HepG2 (cell line): ENCODE measurements around the gene MBOAT7. TPM values are rescaled to one million over a fixed set of nuclear protein-coding genes. Genes with fewer than 3 reads are reported as not detected.
A peak's percentile ranks its signal among the peaks of the same experiment; 100 is the strongest.

Experiments
- ATAC-seq: fragments of 200-7000 bp; cut with Tn5 transposase; 3 replicates; pipeline ENCODE4 v1.9.1; 2020; ENCODE audit warnings: mild to moderate bottlenecking, moderate library complexity
- BruUV-seq: library from RNA; stranded (reverse); fragments of 400-500 nt; replicated peaks from 2 replicates; lab custom pipeline; 2021; lab: Mats Ljungman, UMichigan
- CTCF ChIA-PET: fragments of 300-600 bp; formaldehyde crosslinking; extraction: SDS; loops from one replicate; lab custom pipeline; 2021; ENCODE audit warnings: low total read pairs, inconsistent platforms, low intra/inter-chr PET ratio; lab: Yijun Ruan, JAX
- POLR2A ChIA-PET: fragments of 350-600 bp; sonication (Branson Sonifier 250); formaldehyde crosslinking; loops from one replicate; lab custom pipeline; 2020; ENCODE audit warnings: antibody characterized with exemption, inconsistent platforms; lab: Yijun Ruan, JAX
- DNase-seq: peaks from one replicate; pipeline ENCODE4 v3.0.0-alpha.2; 2015; ENCODE audit warnings: low spot score
- FAIRE-seq: peaks from 3 replicates; lab custom pipeline; 2011; peaks lifted over from hg19 to GRCh38; lab: Jason Lieb, UNC
- H2AFZ ChIP-seq: one replicate; pipeline ENCODE4 v1.6.1; 2011; ENCODE audit warnings: low read length, inconsistent platforms
- H3K27ac ChIP-seq: fragments of 300-600 bp; 3 replicates; pipeline ENCODE4 v1.8.0; 2011; ENCODE audit warnings: mixed run types, mild to moderate bottlenecking, mixed read lengths, low read length, inconsistent platforms; ENCODE audit not compliant: insufficient read depth; ENCODE audit errors: extremely low read length
- H3K27me3 ChIP-seq, 2 experiments: fragments of 200-600 bp in 1 of 2; 2 replicates in 1 of 2; 3 replicates in 1 of 2; pipeline versions ENCODE4 v1.6.0 to v1.8.0; 2011; ENCODE audit warnings: low read length in 2 of 2, mild to moderate bottlenecking in 2 of 2, moderate library complexity in 2 of 2, inconsistent platforms in 1 of 2; ENCODE audit not compliant: insufficient read depth in 2 of 2, control insufficient read depth in 1 of 2
- H3K36me3 ChIP-seq, 2 experiments: fragments of 200-600 bp in 1 of 2; replicated peaks in 1 of 2; 2 replicates in 1 of 2; 3 replicates in 1 of 2; pipeline versions ENCODE4 v1.5.1 to v1.8.0; 2011; ENCODE audit warnings: low read length in 2 of 2, inconsistent platforms in 1 of 2; ENCODE audit not compliant: insufficient read depth in 2 of 2, control insufficient read depth in 1 of 2
- H3K4me1 ChIP-seq: 2 replicates; pipeline ENCODE4 v1.5.1; 2012; ENCODE audit warnings: low read length, inconsistent platforms; ENCODE audit not compliant: insufficient read depth
- H3K4me2 ChIP-seq: 2 replicates; pipeline ENCODE4 v1.6.0; 2011; ENCODE audit warnings: low read depth, low read length, inconsistent platforms
- H3K4me3 ChIP-seq, 3 experiments: fragments of 200-600 bp in 1 of 3; sonication (generic), shearing (Covaris generic) in 1 of 3; replicated peaks in 1 of 3; 2 replicates each; pipeline ENCODE4 v1.5.1; 2011 to 2016; ENCODE audit warnings: low read length in 3 of 3, inconsistent platforms in 2 of 3, low read depth in 2 of 3, mild to moderate bottlenecking in 2 of 3, control low read depth in 1 of 3, mixed read lengths in 1 of 3; ENCODE audit not compliant: insufficient read depth in 1 of 3
- H3K79me2 ChIP-seq: one replicate; pipeline ENCODE4 v1.6.1; 2011; ENCODE audit warnings: low read length, inconsistent platforms; ENCODE audit not compliant: insufficient read depth
- H3K9ac ChIP-seq: 2 replicates; pipeline ENCODE4 v1.6.0; 2011; ENCODE audit warnings: mild to moderate bottlenecking, low read depth, low read length, inconsistent platforms; ENCODE audit not compliant: insufficient read depth
- H3K9me3 ChIP-seq: 2 replicates; pipeline ENCODE4 v1.5.1; 2012; ENCODE audit warnings: mild to moderate bottlenecking, low read length
- H4K20me1 ChIP-seq: 2 replicates; pipeline ENCODE4 v1.6.0; 2011; ENCODE audit warnings: inconsistent platforms, mild to moderate bottlenecking, low read length, moderate library complexity; ENCODE audit not compliant: insufficient read depth
- AGO2 ChIP-seq: fragments of 200-400 bp; formaldehyde crosslinking; optimal IDR thresholded peaks from 2 replicates; pipeline ENCODE3; 2017; ENCODE audit warnings: mild to moderate bottlenecking, low read depth, low read length, moderate library complexity
- FOXK1 ChIP-seq: sonication (generic); formaldehyde crosslinking; IDR thresholded peaks from 2 replicates; pipeline ENCODE4 v1.4.0; 2020; ENCODE audit warnings: low read depth, missing genetic modification reagents, borderline replicate concordance
- IRX3 ChIP-seq: sonication (generic); formaldehyde crosslinking; IDR thresholded peaks from 2 replicates; pipeline ENCODE4 v1.8.1; 2023; ENCODE audit warnings: mild to moderate bottlenecking, low read depth, missing genetic modification reagents, borderline replicate concordance
- KIAA2018 ChIP-seq: sonication (generic); formaldehyde crosslinking; IDR thresholded peaks from 2 replicates; pipeline ENCODE4 v1.5.0; 2020; ENCODE audit warnings: mild to moderate bottlenecking, missing genetic modification reagents, borderline replicate concordance
- RBFOX2 ChIP-seq: fragments of 200-400 bp; formaldehyde crosslinking; IDR thresholded peaks from 2 replicates; pipeline ENCODE4 v1.6.1; 2017; ENCODE audit warnings: low read depth, mild to moderate bottlenecking, low read length
- TEAD3 ChIP-seq: optimal IDR thresholded peaks from 2 replicates; pipeline ENCODE3; 2016; ENCODE audit warnings: borderline replicate concordance
- WGBS: methylation state at CpG from one replicate; pipeline ENCODE4 v1.1.6; 2017; ENCODE audit warnings: low lambda C conversion rate; 5-methylcytosine and 5-hydroxymethylcytosine counted together
- in situ Hi-C: cut with HindIII; loops from 2 replicates; pipeline ENCODE4 v1.10.0; 2017; ENCODE audit warnings: low pct_unique_long_range_greater_than_20kb; ENCODE audit not compliant: extremely low pct_ligation_motif_present
- intact Hi-C: fragments of 100-400 bp; cut with micrococcal nuclease; formaldehyde crosslinking; loops from one replicate; pipeline ENCODE4 v1.10.0; 2022; ENCODE audit not compliant: unreplicated experiment
- polyA plus RNA-seq, 8 experiments: library from polyadenylated mRNA; depleted of rRNA in 3 of 8; stranded (reverse) in 7 of 8; unstranded in 1 of 8; fragments of >200 nt; fragmentation: Illumina TruSeq in 4 of 8; extraction: Trizol in 4 of 8; gene quantifications; 2 replicates each; pipeline versions ENCODE4 v1.2.1 to v1.2.3, GENCODE V29; 2011 to 2016; ENCODE audit warnings: low read depth in 4 of 8, missing spikeins in 1 of 8, mixed read lengths in 1 of 8; ENCODE audit not compliant: insufficient read depth in 1 of 8
- total RNA-seq, 5 experiments: library from RNA; depleted of rRNA; stranded (reverse); fragments of >200 nt; fragmentation: Illumina TruSeq; extraction: Trizol; gene quantifications; 2 replicates each; pipeline ENCODE4 v1.2.3, GENCODE V29; 2016; ENCODE audit warnings: low read depth in 1 of 5

MBOAT7 gene
- total and polyA plus RNA-seq, 2 of the 13 experiments (the other 11 are each of a cell fraction or from before 2014, with no cell fraction given), result 22.2 to 25.5 TPM

DNA sequence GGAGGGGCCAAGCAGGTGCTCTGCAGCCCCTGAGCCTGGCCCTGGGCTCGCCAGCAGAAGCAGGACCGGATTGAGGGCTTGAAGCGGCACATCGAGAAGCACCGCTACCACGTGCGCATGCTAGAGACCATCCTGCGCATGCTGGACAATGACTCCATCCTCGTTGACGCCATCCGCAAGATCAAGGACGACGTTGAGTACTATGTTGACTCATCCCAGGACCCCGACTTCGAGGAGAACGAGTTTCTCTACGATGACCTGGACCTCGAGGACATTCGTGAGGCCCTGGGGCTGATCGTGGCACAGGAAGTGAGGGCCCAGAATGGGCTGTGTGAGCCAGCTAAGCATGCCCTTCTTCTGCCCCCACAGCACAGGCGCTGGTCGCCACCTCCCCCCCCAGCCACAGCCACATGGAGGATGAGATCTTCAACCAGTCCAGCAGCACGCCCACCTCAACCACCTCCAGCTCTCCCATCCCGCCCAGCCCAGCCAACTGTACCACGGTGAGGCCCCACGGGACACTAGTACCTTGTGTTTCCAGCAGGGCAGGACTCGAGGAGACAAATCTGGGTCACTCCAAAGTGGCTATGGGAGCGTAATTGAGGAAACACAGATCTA is 43.7 kb downstream of the MBOAT7 start:
- Histone ChIP-seq H3K36me3 (peaks cover 64 to 97% of the 10 kb centered on the region in 2 experiments), H3K4me3 (no peak overlapping the region), H2AFZ (no peak overlapping the region), H3K27me3 (no peaks in the 10 kb centered on the region), H3K4me1 (peaks cover 8% of the 10 kb centered on the region), H3K9ac (no peak overlapping the region), H4K20me1 (peaks cover 6% of the 10 kb centered on the region; the same call in 1 of the 2 replicates), H3K9me3 (no peaks in the 10 kb centered on the region), H3K27ac (no peak overlapping the region), H3K79me2 (peaks cover 16% of the 10 kb centered on the region), H3K4me2 (no peak overlapping the region)
- FAIRE-seq (no peak), ATAC-seq (no peak), DNase-seq (no peak)
- BruUV-seq, result no TSS peak
- WGBS, result 98% methylated on average over 26 of the region's 28 CpGs
- in situ Hi-C loops, result no loop called here
- CTCF ChIA-PET, result no interaction called here
- intact Hi-C loops, result no loop called here
- POLR2A ChIA-PET, result no interaction called here
- peak; percentile 36 for TF ChIP-seq AGO2
- TF ChIP-seq IRX3 (CRISPR knock-in tag), result no peak
- TF ChIP-seq RBFOX2, result 0 out of 2 replicates have a peak, but pooled peaks have one; percentile 33

DNA sequence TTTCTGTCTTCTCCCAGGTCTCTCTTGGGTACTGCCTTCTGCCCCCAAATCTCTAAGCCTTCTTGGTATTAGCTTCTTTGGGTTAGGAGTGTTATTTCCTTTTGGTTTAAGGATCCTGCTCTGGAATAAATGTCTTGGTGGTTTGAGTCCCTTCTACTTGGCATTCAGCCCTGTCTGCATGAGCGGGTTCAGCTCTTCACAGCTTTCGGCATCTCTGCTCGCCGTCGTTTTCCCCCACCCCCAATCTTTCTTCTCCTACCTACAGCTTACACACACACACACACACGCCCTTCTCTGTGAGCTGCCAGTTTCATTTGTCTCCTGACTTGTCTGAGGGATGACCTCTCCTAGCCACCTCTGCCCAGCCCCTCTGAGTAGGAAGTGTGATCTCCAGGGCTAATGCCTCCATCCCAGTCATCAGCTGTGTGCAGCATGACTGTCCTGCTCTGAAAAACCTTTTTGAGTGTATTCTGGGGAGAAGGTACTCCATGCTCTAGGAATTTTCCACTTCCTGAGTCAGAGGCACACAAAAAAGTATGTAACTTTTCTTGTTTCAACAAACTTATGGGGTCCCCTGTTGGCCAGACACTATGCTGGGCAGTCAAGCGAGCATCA is 47.1 kb downstream of the MBOAT7 start:
- Histone ChIP-seq H3K36me3 (peaks cover 57 to 77% of the 10 kb centered on the region in 2 experiments), H3K79me2 (peaks cover 39% of the 10 kb centered on the region), H3K4me2 (no peak overlapping the region), H3K4me3 (no peak overlapping the region), H3K4me1 (peaks cover 29% of the 10 kb centered on the region), H3K27ac (no peak overlapping the region), H3K27me3 (no peaks in the 10 kb centered on the region), H2AFZ (no peak overlapping the region), H3K9me3 (no peaks in the 10 kb centered on the region), H4K20me1 (peaks cover 11% of the 10 kb centered on the region; the same call in 1 of the 2 replicates), H3K9ac (no peak overlapping the region)
- intact Hi-C loops (no loop called here), in situ Hi-C loops (no loop called here)
- POLR2A ChIA-PET, result no interaction called here
- FAIRE-seq (no peak), ATAC-seq (no peak), DNase-seq (no peak)
- 94% methylated on average over 7 of the region's 7 CpGs for WGBS
- CTCF ChIA-PET, result no interaction called here
- BruUV-seq, result no TSS peak
- TF ChIP-seq TEAD3 (CRISPR knock-in tag), result no peak
- no peak for TF ChIP-seq KIAA2018 (CRISPR knock-in tag)
- TF ChIP-seq FOXK1 (CRISPR knock-in tag), result no peak
